HPDE6-E6E7 (cell line): ENCODE measurements around the gene LRSAM1.

ENCODE experiments used
- DNase-seq: peaks from one replicate; pipeline ENCODE4 v3.0.0; 2011; ENCODE audit warnings: missing footprints; ENCODE audit errors: extremely low spot score

LRSAM1 gene

GRCh38 chr9:127450830-127451607 is at the start of gene LRSAM1, which contains the start of gene RPL12:
Gene LRSAM1, plus strand, starts transcription at chr9:127451510. Its CDS starts 3,018 bp downstream, at chr9:127454528.
Gene RPL12, minus strand, starts transcription at chr9:127451406. Its CDS starts 89 bp downstream, at chr9:127451317.
- peak; percentile 88 for DNase-seq

DNA sequence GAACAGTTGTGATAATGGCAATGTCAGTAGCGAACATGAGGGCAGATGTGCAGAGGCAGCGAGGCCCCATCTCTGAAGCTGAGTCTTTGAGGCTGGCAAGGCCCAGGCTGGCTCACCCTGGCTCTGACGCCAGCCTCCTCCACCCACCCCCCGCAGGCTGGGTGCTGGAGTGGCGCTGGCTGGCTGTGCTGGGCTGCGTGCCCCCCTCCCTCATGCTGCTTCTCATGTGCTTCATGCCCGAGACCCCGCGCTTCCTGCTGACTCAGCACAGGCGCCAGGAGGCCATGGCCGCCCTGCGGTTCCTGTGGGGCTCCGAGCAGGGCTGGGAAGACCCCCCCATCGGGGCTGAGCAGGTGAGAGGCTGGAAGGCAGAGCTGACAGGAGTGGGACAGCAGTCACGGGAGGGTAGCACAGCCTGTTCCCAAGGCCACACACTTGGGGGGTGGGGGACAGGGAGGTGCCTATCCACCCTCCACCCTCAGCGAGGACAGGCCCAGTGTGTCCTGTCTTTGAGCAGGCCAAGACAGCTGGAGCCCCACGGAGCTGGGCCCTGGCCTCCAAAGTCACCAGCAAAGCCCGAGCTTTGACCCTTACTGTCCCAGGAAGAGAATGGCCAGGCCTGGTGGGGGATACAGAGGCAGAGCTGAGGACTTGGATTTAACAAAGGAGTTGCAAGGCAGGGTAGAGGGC is 48.8 kb upstream of the LRSAM1 start:
- no peak for DNase-seq

- no peak for DNase-seq
Measured at GRCh38 chr9:127403507-127404192, 47.7 kb upstream of the LRSAM1 start.

DNA sequence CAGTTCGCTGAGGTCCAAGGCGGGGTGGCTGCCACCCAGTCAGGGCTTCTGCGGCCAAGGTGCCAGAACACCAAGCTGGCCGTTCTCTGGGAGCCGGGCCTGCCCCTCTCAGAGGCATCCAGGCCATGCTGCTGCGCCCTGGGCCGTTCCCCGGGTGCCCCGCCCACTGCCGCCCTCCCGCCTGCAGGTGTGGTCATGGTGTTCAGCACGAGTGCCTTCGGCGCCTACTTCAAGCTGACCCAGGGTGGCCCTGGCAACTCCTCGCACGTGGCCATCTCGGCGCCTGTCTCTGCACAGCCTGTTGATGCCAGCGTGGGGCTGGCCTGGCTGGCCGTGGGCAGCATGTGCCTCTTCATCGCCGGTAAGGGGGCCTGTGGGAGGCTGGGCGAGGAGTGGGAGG is 46.7 kb upstream of the LRSAM1 start:
- DNase-seq: no peak

- DNase-seq: no peak
Measured at GRCh38 chr9:127405344-127406125, 45.8 kb upstream of the LRSAM1 start.

GRCh38 chr9:127406799-127407491 is 44.4 kb upstream of the LRSAM1 start:
- no peak for DNase-seq

DNA sequence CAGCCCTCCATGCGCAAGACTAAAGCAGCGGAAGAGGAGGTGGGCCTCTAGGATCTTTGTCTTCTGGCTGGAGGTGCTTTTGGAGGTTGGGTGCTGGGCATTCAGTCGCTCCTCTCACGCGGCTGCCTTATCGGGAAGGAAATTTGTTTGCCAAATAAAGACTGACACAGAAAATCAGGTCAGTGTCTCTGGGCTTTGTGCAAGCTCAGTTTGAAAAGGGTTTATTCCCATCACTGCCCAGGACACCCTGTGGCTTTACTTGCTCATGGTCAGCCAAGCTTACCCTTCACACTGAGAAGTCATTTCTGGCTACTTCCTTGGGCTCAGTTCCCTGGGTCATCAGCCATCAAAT is 43.8 kb upstream of the LRSAM1 start:
- no peak for DNase-seq

DNA sequence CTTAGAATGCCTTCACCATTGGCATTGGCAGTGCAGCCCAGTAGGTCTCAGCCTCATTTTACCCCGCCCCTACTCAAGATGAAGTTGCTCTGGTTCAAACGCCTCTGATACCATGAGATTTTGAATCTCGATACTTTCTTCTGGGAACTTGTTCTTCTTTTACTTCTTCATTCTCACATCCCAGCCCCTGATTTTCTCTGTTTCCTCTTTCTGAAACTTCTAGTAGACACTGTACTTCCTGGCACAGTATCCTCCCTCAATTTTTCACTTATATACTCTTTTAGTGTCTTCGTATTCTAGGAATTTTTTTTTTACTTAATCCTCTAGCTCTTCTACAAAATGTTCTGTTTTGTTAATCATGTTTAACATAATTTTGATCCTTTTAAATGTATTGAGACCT is 40.2 kb upstream of the LRSAM1 start:
- no peak for DNase-seq

DNA sequence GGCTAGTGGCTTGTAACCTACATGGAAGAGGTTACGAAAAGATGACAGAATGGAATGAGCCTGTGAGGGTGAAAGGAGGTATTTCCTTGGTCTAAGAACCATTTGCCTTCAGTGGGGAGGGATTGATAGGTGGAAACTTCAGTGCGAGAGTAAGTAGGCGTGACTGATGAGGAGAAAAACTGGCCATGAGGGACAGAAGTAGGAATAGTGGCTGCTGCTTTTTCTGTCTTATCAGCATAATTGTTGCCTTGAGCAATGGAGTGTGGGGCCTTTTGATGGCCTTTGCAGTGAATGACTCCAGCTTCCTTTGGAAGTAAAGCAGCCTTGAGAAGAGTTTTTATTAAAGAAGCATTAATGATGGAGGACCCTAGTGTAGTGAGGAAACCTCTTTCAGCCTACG is 36.2 kb upstream of the LRSAM1 start:
- no peak for DNase-seq

DNA sequence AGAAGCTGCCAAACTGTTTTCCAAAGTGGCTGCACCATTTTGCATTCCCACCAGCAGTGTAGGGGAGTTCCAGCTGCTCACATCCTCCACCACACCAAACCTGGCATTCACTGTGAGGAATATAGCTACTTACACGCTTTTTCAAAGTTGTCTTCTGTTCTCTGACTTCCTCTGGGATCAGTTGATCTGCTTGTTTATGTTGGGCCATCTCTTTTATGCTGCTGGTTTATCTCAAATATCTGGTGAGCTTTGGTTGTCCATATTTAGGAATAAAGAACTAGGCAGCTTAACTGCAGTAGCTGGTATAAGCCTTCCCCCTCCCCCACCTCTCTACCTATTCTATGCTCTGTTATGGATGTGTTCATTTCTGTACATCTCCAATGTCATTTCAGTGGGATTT is 35.7 kb upstream of the LRSAM1 start:
- DNase-seq: no peak

- DNase-seq: peak; percentile 57
Measured at GRCh38 chr9:127417131-127418036, 33.9 kb upstream of the LRSAM1 start.

DNA sequence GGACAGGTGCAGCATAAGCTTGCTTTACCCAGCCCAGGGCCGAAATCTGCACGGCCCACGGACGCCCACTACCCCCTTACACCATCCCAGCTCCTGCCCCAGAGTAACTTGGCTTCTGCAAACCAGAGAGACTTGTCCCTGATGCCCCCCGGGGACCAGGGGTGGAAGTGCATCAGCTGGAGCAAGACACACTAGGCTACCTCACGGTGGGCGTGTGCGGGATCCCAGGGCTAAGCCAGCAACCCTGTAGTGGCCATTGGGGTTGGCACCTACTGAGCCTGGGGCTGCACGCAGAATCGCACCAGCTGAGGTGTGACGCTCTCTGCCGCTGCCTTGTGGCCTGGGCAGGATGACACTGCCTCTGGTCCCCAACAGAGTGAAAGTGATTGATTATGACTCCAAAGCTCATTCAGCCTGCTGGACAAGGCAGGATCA is 33.3 kb upstream of the LRSAM1 start:
- peak; percentile 28 for DNase-seq

DNA sequence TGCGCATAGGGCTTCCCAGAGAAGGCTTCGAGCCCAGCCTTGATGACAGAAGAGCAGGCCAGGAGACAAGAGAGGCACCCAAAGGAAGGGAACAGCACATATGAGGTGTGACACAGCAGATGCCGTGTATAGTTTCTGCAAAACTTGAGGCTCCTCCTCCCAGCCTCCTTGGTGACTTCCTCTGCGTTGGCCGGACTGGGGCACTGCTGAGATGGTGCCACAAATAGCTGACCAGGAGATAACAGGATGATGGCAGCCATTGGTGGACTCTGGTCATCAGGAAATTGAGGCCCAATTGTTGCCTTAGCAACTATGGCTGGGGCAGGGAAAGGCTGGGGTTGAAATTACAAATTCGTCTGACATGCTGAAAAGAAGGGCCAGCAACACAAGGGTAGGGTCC is 32.0 kb upstream of the LRSAM1 start:
- no peak for DNase-seq

GRCh38 chr9:127421057-127421456 is 30.3 kb upstream of the LRSAM1 start:
- no peak for DNase-seq

DNA sequence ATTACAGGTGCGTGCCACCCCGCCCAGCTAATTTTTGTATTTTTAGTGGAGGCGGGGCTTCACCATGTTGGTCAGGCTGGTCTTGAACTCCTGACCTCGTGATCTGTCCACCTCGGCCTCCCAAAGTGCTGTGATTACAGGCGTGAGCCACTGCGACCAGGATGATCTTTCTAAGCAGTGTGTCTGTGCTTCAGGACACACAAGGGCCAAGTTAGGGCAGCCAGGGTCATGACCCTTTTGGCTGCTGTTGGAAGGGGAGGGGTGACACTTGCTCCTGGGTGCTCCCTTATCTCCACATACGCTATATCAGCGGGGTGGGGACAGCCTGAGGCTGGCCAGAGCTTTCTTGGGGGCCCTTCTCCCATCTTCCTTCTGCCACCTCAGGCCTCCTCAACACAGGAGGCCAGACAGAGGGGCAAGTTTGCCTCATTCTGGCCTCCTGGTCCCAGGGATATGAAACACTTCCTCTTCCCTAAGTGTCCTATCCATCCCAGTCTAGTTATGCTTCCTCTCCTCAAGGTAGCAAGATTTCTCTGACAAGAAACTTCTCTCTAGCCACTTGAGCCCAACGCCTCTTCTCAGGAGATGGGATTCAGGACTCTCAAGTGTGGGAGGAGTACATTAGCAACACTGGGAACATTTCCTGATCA is 29.1 kb upstream of the LRSAM1 start:
- DNase-seq: no peak

DNA sequence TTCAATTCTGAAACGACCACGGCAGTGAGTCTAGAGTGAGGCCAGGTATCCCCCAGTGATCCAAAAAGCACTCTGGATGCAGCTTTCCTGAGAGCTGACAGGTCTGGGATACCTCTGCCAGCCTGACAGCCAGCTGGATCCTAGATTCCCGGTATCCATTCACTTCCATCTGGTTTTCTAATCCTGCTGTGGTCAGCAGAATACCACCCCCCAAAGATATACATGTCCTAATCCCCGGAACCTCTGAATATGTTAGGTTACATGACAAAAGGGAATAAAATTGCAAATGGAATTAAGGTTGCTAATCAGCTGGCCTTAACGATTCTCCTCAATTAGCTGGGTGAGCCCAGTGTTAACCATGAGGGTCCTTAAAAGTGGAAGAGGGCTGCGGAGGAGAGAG is 28.5 kb upstream of the LRSAM1 start:
- no peak for DNase-seq

- DNase-seq: no peak
Measured at GRCh38 chr9:127423476-127423933, 27.8 kb upstream of the LRSAM1 start.

DNA sequence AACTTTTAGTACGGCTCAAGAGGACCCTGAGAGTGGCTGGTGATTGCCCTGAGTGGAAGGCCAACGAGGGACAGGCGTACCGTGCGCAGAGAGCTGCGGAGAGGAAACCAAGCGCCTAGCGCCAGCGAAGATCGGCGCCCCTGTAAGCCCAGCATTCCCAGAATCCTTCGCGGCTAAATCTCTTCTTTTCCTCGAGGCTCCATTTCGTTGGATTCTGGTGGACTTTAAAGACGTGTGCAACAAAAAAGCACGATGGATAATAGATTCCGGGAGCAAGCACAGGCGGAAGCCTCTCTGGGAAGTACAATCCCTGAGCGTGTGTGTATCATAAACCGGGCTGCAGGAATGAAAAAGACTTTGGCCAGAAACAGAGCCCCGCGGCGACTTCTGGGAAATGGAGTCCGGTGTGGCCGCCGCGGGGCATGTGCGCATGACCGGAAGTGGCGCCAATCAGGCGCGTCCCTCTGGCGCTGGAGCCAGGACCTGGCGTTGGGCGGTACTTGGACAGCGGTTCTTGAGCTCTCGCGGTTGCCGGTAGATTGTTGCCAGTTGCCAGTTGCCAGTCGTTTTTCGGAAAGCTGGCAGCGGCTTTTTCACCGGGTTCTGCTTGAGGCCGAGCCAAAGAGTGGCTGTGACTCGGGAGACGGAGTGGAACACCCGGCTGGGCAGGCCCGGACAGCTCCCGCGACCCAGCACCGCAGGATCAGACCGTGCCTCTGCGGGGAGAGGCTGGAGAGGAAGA is 27.2 kb upstream of the LRSAM1 start, which contains the start of gene ZNF79:
TSS of gene ZNF79 (plus strand) at position 449 of the 742 bp plus-strand sequence. CDS start 406 bp downstream, outside the sequence.
- DNase-seq: peak; percentile 96

GRCh38 chr9:127424676-127424999 is 26.7 kb upstream of the LRSAM1 start:
- DNase-seq: no peak
